Measurements from ENCODE around the gene CAPN10. TPM values are rescaled to one million over a fixed set of nuclear protein-coding genes. Genes with fewer than 3 reads are reported as not detected.
"Not testable (repeated sequence)": the region's sequence is repeated elsewhere in the genome, so short reads cannot be mapped to it uniquely, and the experiment has no call there.

Gene CAPN10
- total RNA-seq, 1 experiment from 2014 or later, result 69.0 TPM

- H3K27me3 ChIP-seq (ENCODE audit: control insufficient read depth, insufficient read depth, low read length), result peaks cover 20% of the 10 kb centered on the region
- no peak for DNase-seq
- peak overlapping the region; percentile 23 for H3K4me3 ChIP-seq (ENCODE audit: insufficient read depth, low read depth, low read length)
- H3K36me3 ChIP-seq (replicated peaks; ENCODE audit: control insufficient read depth, insufficient read depth, low read length), result no peaks in the 10 kb centered on the region; the same call in 1 of the 2 replicates
Observed at GRCh38 chr2:240558236-240558761, 28.2 kb upstream of the CAPN10 start.

- peaks cover 20% of the 10 kb centered on the region for H3K27me3 ChIP-seq (ENCODE audit: control insufficient read depth, insufficient read depth, low read length)
- H3K4me3 ChIP-seq (ENCODE audit: insufficient read depth, low read depth, low read length), result no peak overlapping the region
- no peaks in the 10 kb centered on the region; the same call in 1 of the 2 replicates for H3K36me3 ChIP-seq (replicated peaks; ENCODE audit: control insufficient read depth, insufficient read depth, low read length)
- DNase-seq, result no peak
Observed at GRCh38 chr2:240559286-240559685, 27.2 kb upstream of the CAPN10 start.

GRCh38 chr2:240560084-240560479 lies 26.5 kb upstream of the CAPN10 start, which contains the start of gene DUSP28:
Gene DUSP28, plus strand, starts transcription at chr2:240560357. Its CDS starts 328 bp downstream, at chr2:240560685.
- H3K4me3 ChIP-seq (ENCODE audit: insufficient read depth, low read depth, low read length), result peak within 1 kb of the TSS; percentile 74
- peaks cover 20% of the 10 kb centered on the region for H3K27me3 ChIP-seq (ENCODE audit: control insufficient read depth, insufficient read depth, low read length)
- no peaks in the 10 kb centered on the region; the same call in 1 of the 2 replicates for H3K36me3 ChIP-seq (replicated peaks; ENCODE audit: control insufficient read depth, insufficient read depth, low read length)
- DNase-seq, result peak; percentile 91

GRCh38 chr2:240560480-240561324 lies 25.8 kb upstream of the CAPN10 start:
- peak; percentile 98 for DNase-seq
- H3K4me3 ChIP-seq (ENCODE audit: insufficient read depth, low read depth, low read length), result peak overlapping the region; percentile 74

GRCh38 chr2:240561325-240561971 lies 25.1 kb upstream of the CAPN10 start:
- H3K36me3 ChIP-seq (replicated peaks; ENCODE audit: control insufficient read depth, insufficient read depth, low read length), result no peaks in the 10 kb centered on the region; the same call in 1 of the 2 replicates
- H3K4me3 ChIP-seq (ENCODE audit: insufficient read depth, low read depth, low read length), result peak overlapping the region; percentile 46
- no peak for DNase-seq
- H3K27me3 ChIP-seq (ENCODE audit: control insufficient read depth, insufficient read depth, low read length), result peaks cover 20% of the 10 kb centered on the region

More at GRCh38 chr2:240560480-240561324, 25.8 kb upstream of the CAPN10 start:
- Histone ChIP-seq H3K27me3 (ENCODE audit: control insufficient read depth, insufficient read depth, low read length) (peaks cover 20% of the 10 kb centered on the region), H3K36me3 (replicated peaks; ENCODE audit: control insufficient read depth, insufficient read depth, low read length) (no peaks in the 10 kb centered on the region; the same call in 1 of the 2 replicates)

GRCh38 chr2:240563231-240563630 lies 23.3 kb upstream of the CAPN10 start:
- peaks cover 31% of the 10 kb centered on the region for H3K27me3 ChIP-seq (ENCODE audit: control insufficient read depth, insufficient read depth, low read length)
- not testable (repeated sequence) for DNase-seq; H3K36me3 ChIP-seq (replicated peaks; ENCODE audit: control insufficient read depth, insufficient read depth, low read length); H3K4me3 ChIP-seq (ENCODE audit: insufficient read depth, low read depth, low read length)

GRCh38 chr2:240563951-240564560 lies 22.5 kb upstream of the CAPN10 start:
- no peaks in the 10 kb centered on the region for H3K36me3 ChIP-seq (replicated peaks; ENCODE audit: control insufficient read depth, insufficient read depth, low read length)
- no peak for DNase-seq
- H3K4me3 ChIP-seq (ENCODE audit: insufficient read depth, low read depth, low read length), result no peak overlapping the region
- H3K27me3 ChIP-seq (ENCODE audit: control insufficient read depth, insufficient read depth, low read length), result peaks cover 27% of the 10 kb centered on the region

GRCh38 chr2:240564561-240565332 lies 21.8 kb upstream of the CAPN10 start:
- Histone ChIP-seq H3K27me3 (ENCODE audit: control insufficient read depth, insufficient read depth, low read length) (peaks cover 27% of the 10 kb centered on the region), H3K36me3 (replicated peaks; ENCODE audit: control insufficient read depth, insufficient read depth, low read length) (no peaks in the 10 kb centered on the region), H3K4me3 (ENCODE audit: insufficient read depth, low read depth, low read length) (no peak overlapping the region)
- peak; percentile 40 for DNase-seq

- no peaks in the 10 kb centered on the region for H3K36me3 ChIP-seq (replicated peaks; ENCODE audit: control insufficient read depth, insufficient read depth, low read length)
- peaks cover 28% of the 10 kb centered on the region for H3K27me3 ChIP-seq (ENCODE audit: control insufficient read depth, insufficient read depth, low read length)
- peak overlapping the region; percentile 5; the same call in 1 of the 2 replicates for H3K4me3 ChIP-seq (ENCODE audit: insufficient read depth, low read depth, low read length)
- DNase-seq, result peak; percentile 42
Observed at GRCh38 chr2:240565333-240566202, 21.0 kb upstream of the CAPN10 start.

- H3K36me3 ChIP-seq (replicated peaks; ENCODE audit: control insufficient read depth, insufficient read depth, low read length), result no peaks in the 10 kb centered on the region
- peak overlapping the region; percentile 5; the same call in 1 of the 2 replicates for H3K4me3 ChIP-seq (ENCODE audit: insufficient read depth, low read depth, low read length)
- H3K27me3 ChIP-seq (ENCODE audit: control insufficient read depth, insufficient read depth, low read length), result peaks cover 28% of the 10 kb centered on the region
- DNase-seq, result peak; percentile 96
Observed at GRCh38 chr2:240566203-240567136, 20.1 kb upstream of the CAPN10 start.

- Histone ChIP-seq H3K4me3 (ENCODE audit: insufficient read depth, low read depth, low read length) (peak overlapping the region; percentile 49), H3K36me3 (replicated peaks; ENCODE audit: control insufficient read depth, insufficient read depth, low read length) (no peaks in the 10 kb centered on the region), H3K27me3 (ENCODE audit: control insufficient read depth, insufficient read depth, low read length) (peaks cover 28% of the 10 kb centered on the region)
- peak; percentile 56 for DNase-seq
Observed at GRCh38 chr2:240567137-240567871, 19.2 kb upstream of the CAPN10 start.

Data from H7 (cell line).